HG02981 (cell line): Measurements from ENCODE around the gene CDH23.

Source experiments
- ATAC-seq: cut with Tn5 transposase; IDR thresholded peaks from one replicate; pipeline ENCODE4 v1.9.1; 2021; ENCODE audit warnings: mild to moderate bottlenecking, moderate library complexity; ENCODE audit not compliant: unreplicated experiment

CDH23 gene

DNA sequence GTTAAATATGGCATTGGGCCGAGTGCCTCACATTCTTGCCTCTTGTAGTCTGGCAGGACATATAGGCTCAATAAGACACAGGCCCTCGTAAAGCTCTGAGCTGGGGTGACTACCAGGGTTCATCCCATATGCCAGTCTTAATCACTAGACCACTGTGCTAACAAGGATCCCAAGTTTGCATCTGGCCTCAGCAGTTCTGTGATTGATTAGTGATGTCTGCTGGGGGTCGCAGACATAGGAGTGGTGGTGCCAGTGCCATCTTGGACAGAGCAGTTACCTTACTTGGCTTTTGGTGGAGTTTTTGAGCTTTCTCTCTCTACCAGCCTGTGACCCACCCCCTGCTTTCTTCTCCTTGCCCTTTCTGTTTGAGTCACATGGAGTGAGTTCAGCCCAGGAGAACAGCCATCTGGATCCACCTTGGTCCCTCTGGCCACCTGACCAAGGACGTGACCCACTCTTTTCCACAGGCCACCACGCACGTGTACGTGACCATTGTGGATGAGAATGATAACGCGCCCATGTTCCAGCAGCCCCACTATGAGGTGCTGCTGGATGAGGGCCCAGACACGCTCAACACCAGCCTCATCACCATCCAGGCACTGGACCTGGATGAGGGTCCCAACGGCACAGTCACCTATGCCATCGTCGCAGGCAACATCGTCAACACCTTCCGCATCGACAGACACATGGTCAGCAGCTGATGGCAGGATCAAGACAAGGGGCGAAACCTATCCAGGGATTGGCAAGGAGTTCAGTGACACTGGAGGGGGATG, 380.7 kb downstream of the CDH23 start:
- no peak for ATAC-seq

DNA sequence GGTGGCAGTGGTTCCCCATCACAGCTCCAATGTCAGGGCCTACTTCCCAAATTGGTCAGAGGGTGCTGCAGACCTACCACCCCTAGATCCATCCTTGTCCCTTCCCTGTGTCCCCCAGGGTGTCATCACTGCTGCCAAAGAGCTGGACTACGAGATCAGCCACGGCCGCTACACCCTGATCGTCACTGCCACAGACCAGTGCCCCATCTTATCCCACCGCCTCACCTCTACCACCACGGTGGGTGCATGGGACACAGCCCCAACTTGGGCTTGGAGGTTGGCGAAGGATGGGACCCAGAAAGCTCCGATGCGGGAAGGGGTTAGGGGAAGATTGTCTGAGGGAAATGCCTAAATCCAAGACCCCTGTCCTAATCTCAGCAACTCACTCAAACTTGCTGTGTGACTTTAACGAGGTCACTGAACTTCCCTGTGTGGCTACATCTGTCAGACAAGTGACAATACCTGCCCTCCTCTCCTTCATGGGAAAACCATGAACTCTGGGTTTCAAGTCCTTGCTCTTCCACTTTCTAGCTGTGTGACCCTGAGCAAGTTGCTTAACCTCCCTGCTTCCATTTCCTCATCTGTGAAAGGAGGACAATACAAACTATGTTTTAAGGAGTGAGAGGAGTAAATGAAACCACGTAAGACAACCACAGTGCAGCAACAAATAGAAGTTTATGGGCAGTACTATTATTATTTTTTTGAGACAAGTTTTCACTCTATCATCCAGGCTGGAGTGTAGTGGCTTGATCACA, 381.5 kb downstream of the CDH23 start:
- ATAC-seq, result no peak

GRCh38 chr10:71779641-71780040, 382.9 kb downstream of the CDH23 start:
- ATAC-seq, result no peak

DNA sequence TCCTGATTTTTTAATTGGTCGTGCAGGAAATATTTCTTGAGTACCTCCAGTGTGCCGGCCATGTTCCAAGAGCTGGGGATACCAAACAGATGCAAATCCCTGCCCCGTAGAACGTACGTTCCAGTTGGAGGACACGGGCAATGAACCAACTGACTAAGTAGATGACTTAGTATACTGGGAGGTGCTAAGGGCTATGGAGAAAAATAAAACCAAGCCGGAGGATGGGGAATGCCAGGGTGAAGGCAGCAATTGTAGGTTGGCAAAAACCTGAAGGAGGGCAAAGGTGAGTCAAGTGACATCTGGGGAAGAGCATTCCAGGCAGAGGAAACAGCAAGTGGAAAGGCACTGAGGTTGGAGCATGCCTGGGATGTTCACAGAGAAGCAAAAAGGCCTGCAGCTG, 383.4 kb downstream of the CDH23 start:
- ATAC-seq, result no peak

DNA sequence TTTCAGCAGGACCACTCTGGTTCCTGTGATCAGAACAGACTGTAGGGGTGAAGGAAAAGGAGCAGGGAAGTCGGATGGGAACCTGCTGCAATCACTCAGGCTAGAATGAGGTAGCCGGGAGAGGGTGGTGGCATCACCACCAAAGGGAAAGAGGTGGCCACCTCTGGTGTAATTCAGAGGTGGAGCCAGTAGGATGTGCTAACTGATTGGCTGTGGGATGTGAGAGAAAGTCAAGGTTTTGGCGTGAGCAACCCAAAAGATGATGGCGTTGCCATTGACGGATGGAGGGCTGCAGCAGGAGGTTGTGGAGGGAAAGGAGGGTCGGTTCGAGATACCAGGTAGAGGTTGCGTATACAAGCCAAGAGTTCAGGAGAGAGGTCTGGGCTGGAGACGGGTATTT, 384.0 kb downstream of the CDH23 start:
- ATAC-seq, result no peak

DNA sequence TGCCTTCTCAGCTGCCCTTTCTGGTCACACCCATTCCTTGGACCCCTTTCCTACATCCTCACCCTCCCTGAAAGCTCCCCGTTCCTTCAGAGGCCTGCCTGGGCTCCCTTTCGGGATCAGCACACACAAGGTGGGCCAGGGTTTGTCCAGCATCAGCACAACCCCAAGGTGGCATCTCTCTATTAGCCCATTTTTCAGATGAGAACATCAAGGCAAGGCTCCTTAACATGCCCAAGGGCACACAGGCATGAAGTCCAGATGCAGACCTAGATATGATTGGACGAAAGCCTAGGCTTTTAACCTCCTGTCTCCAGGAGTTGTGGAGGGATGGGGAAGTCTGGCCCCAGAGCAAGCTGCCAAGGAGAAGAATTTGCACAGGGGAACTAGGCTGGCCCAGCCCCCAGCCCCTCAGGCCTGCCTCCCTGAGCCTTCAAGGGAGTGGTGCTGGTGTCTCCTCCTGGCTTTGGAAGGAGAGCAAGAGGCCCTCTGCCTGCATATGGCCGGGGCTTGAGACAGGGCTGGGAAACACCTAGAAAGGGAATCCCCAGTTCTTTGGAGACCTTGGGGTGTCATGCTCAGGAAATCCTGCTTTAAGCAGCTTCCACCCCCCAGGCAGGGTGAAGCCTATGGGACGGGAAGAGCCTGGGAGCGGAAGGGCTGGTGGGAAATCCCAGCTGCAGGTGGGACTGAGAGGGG, 385.6 kb downstream of the CDH23 start:
- ATAC-seq, result no peak

DNA sequence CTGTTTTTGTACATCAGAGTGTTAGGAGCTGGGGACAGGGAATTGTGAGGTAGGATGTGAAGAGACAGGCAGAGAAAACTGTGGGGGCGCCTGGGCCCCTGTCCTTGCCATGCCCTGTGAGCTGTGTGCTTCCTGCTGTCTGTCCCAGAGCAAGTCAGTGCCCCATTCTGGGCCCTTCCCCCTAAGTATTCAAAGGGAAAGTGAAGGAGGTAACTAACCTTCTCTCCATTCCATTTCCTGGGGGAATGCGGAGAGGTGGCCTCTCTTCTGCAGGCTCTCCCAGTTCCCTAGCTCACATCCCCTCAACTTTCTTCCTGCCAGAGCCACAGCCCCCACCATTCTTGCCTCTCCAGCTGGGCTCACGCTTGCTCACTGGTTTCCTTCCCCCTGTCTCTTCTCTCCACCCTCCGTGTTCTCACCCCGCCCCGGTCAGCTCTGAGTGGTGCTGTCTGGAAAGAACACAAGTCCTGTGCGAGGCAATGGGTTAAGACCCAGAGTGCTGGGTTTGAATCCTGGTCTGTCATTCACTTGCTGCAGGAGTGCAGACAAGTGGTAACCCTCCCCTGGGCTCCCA, 386.3 kb downstream of the CDH23 start:
- no peak for ATAC-seq

DNA sequence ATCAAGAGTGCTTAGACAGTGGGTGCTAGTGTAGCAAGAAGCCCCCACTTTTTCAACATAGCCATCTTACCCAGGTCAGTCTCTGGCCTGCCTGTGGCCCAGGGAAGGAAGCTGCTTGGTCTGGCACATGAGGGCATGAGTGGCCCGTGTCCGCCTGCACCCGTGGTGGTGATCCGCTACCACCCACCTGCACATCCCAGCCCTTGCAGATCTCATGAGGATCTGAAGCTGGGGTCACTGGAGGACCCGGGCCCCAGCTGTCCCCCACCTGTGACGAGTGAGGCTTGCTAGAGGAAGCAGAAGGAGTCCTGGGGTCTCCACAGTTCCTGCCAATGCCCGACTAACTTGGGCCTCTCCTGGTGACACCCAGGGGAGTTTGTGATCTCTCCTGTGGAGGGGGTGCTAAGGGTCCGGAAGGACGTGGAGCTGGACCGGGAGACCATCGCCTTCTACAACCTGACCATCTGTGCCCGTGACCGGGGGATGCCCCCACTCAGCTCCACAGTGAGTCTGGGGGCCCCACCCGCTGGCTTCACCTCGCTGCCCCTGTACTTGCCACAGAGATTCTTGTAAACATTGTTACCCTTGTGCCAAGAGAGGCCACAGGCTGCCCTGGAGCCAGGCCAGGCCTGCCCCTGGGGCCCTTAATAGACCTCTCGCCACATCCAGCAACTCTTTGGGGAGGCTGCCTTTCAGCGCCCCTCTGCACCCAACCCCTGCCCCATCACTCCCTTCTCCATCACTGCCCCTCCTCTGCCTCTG, 387.4 kb downstream of the CDH23 start:
- no peak for ATAC-seq

- ATAC-seq, result no peak
Observed at GRCh38 chr10:71784679-71785272, 388.1 kb downstream of the CDH23 start.

DNA sequence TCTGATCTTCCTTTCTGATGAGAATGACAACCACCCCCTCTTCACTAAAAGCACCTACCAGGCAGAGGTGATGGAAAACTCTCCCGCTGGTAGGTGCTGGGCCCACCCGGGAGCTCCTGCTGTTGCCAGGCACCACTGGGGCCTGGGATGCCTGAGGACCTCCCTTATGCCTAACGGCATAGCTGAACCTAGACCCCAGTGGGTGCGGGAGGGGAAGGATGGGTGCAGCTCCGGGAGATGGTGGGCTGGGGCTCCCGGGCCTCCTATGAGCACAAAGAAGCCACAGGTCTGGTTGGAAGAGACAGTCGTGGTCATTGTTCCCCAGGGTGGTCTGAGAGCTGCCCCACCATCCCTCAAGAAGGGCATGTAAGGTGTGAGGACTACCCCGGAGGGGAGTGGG, 392.2 kb downstream of the CDH23 start:
- no peak for ATAC-seq

GRCh38 chr10:71789871-71790270, 393.2 kb downstream of the CDH23 start:
- ATAC-seq, result no peak

DNA sequence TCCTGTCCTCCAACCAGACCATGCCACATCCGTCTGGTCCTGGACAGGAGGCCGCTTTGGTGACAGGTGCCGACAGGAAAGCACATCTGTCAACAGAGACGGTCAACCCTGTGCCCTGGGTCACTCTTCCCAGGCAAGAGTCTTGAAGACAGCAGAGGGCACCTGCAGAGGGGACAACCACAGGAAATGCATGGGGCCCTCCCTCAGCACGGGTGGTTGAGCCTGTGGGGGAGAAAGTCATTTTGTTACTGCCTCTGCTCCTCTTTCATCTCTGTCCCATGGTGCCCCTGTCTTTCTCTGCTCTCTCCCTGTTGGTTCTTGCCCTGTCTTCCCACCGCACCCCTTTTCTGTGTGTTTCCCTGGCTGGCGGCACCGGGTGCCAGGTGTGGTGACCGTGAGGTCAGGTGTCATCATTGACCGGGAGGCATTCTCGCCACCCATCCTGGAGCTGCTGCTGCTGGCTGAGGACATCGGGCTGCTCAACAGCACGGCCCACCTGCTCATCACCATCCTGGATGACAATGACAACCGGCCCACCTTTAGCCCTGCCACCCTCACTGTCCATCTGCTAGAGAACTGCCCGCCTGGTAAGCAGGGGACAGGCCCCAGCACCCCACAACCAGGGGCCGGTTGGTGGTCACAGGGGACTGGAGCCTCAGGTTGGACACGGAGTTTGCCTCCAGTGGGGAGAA, 394.2 kb downstream of the CDH23 start:
- no peak for ATAC-seq

GRCh38 chr10:71795248-71795647, 398.5 kb downstream of the CDH23 start:
- ATAC-seq, result no peak

- ATAC-seq, result no peak
Observed at GRCh38 chr10:71796749-71797405, 400.2 kb downstream of the CDH23 start.

DNA sequence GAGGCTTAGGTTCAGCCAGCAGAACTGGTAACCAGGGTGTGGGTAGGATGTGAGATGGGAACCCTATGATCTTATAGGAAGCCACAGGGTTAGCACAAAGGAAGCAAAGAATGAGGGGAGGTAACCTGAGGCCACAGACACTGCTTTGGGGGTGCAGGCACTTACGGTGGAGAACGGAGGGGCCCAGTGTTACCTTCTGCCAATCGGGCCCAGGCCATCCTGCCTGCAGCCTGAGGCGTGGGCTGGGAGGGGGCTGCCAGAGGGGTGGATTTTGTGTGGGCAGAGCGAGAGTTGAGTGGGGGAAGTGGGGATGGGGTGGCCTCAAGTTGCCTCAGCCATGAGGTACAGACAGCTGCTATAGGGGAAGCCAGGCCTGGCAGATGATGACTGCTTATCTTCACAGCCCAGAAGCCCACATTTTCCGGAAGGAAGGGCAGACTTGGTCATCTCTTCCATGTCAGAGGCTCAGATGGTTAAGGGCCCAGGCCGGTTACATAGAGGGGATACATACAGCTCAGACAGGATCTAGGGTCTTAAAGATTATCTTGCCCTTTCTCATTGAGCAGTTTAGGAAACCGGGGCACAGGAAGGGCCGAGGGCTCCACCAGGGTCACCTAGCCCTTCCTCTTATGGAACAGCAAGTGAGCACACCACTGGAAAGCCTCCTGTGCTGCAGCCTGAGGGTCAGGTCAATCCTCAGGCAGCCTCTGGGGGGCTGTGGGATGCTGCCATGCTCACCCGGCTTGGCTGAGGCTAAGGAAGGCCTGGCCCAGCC, 401.0 kb downstream of the CDH23 start:
- no peak for ATAC-seq

DNA sequence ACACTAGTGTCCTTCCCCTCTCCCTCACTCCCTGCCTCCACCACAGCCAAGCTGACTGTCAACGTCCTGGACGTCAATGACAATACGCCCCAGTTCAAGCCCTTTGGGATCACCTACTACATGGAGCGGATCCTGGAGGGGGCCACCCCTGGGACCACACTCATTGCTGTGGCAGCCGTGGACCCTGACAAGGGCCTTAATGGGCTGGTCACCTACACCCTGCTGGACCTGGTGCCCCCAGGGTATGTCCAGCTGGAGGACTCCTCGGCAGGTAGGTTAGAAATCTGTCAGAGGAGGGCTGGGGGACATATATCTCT, 401.5 kb downstream of the CDH23 start:
- ATAC-seq, result no peak

DNA sequence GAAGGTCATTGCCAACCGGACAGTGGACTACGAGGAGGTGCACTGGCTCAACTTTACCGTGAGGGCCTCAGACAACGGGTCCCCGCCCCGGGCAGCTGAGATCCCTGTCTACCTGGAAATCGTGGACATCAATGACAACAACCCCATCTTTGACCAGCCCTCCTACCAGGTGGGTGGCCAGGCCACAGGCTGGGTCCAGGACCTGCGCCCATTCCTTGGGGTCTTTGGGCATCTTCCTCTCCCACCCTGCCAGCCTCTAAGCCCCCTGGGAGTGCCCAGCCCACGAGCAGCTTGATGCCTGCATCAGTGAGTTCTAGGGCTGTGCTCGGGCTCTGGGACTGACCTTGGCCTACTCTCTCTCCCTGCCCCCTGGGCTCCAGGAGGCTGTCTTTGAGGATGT, 402.4 kb downstream of the CDH23 start:
- no peak for ATAC-seq

DNA sequence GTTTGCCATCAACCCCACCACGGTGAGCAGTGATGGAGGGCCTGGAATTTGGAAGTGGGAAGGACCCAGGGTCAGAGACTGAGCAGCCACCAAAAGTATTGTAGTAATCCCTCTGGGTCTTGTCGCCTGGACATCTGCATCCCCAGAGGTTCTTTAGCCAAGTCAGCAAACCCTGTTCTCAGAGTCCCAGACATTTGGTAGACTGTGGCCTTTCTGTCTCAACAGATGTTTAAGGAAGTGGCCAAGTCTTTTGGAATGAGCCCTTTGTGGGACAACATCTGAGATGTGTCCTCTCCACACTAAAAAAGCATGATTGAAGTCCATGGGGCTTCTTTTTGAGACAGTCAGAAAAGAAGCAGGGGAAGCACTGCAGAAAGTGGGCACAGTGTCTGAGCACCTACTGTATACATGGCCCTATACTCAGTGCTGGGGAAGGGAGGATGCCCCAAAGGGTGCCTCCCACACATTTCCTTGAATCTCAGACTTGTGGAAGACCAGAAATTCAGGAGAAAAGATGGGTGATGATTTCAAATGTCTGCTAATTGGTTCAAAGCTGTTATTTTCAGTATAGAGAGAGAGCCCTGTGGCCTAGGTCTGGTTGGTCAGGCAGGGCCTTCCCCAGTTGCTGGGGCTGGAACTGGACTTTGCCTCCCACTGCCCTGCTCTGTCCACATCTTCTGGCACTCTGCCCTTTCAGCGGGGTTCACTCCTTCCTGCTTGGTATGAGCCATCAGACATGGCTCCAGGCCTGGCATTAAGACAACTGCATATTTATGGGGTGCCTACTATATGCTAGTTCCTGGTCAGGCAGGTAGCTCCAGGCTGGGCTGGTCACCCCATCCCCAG, 403.1 kb downstream of the CDH23 start:
- no peak for ATAC-seq
